Bronchial epithelial cell (primary cell): Measurements from ENCODE around the gene PID1. TPM values are rescaled to one million over a fixed set of nuclear protein-coding genes. Genes with fewer than 3 reads are reported as not detected.

Experiments used
- DNase-seq: peaks from one replicate; pipeline ENCODE4 v3.0.0-alpha.2; 2010; ENCODE audit warnings: low read depth
- FAIRE-seq: peaks from 2 replicates; lab custom pipeline; 2011; peaks lifted over from hg19 to GRCh38; lab: Jason Lieb, UNC
- H3K27me3 ChIP-seq: 2 replicates; pipeline ENCODE4 v1.5.1; 2011; ENCODE audit warnings: low read length; ENCODE audit not compliant: control insufficient read depth, insufficient read depth
- H3K36me3 ChIP-seq: 2 replicates; pipeline ENCODE4 v1.5.1; 2011; ENCODE audit warnings: low read length; ENCODE audit not compliant: control insufficient read depth, insufficient read depth
- H3K4me3 ChIP-seq: 2 replicates; pipeline ENCODE4 v1.5.1; 2011; ENCODE audit warnings: mild to moderate bottlenecking, low read depth, low read length, control low read depth
- CTCF ChIP-seq: IDR thresholded peaks from 2 replicates; pipeline ENCODE4 v1.5.1; 2011; ENCODE audit warnings: mild to moderate bottlenecking, moderate library complexity, low read length, control low read depth, inconsistent platforms; ENCODE audit not compliant: insufficient read depth, severe bottlenecking
- total RNA-seq: library from RNA; depleted of rRNA; stranded (reverse); fragments of >200 nt; gene quantifications from 2 replicates; pipeline ENCODE4 v1.2.1, GENCODE V29; 2014

PID1 gene
- total RNA-seq, 1 donor from 2014 or later, result 9.5 TPM

- TF ChIP-seq CTCF, result no peak
- no peak for FAIRE-seq
- no peaks in the 10 kb centered on the region for H3K36me3 ChIP-seq
These were observed 171.9 kb downstream of the PID1 start for GRCh38 chr2:229099231-229099630.

GRCh38 chr2:229098801-229099200, 172.3 kb downstream of the PID1 start:
- no peaks in the 10 kb centered on the region for H3K27me3 ChIP-seq
- no peak overlapping the region for H3K4me3 ChIP-seq
- DNase-seq (no peak), FAIRE-seq (no peak)
- no peak for TF ChIP-seq CTCF
- H3K36me3 ChIP-seq, result no peaks in the 10 kb centered on the region

More at GRCh38 chr2:229099231-229099630, 171.9 kb downstream of the PID1 start:
- no peak for DNase-seq
- Histone ChIP-seq H3K27me3 (no peaks in the 10 kb centered on the region), H3K4me3 (no peak overlapping the region)

GRCh38 chr2:229096409-229097066, 174.5 kb downstream of the PID1 start:
- Histone ChIP-seq H3K27me3 (no peaks in the 10 kb centered on the region), H3K4me3 (no peak overlapping the region), H3K36me3 (no peaks in the 10 kb centered on the region)
- FAIRE-seq (no peak), DNase-seq (peak; percentile 8)
- no peak for TF ChIP-seq CTCF

GRCh38 chr2:229095472-229095871, 175.6 kb downstream of the PID1 start:
- no peak for DNase-seq
- TF ChIP-seq CTCF, result no peak
- FAIRE-seq, result no peak
- H3K4me3 ChIP-seq, result no peak overlapping the region
- H3K36me3 ChIP-seq, result no peaks in the 10 kb centered on the region
- no peaks in the 10 kb centered on the region for H3K27me3 ChIP-seq

GRCh38 chr2:229090225-229090624, 180.9 kb downstream of the PID1 start:
- DNase-seq, result peak; percentile 42
- no peaks in the 10 kb centered on the region for H3K36me3 ChIP-seq
- TF ChIP-seq CTCF, result no peak
- no peaks in the 10 kb centered on the region for H3K27me3 ChIP-seq
- FAIRE-seq, result no peak
- H3K4me3 ChIP-seq, result no peak overlapping the region

GRCh38 chr2:229089776-229090175, 181.3 kb downstream of the PID1 start:
- Histone ChIP-seq H3K27me3 (no peaks in the 10 kb centered on the region), H3K36me3 (no peaks in the 10 kb centered on the region), H3K4me3 (no peak overlapping the region)
- DNase-seq (no peak), FAIRE-seq (no peak)
- no peak for TF ChIP-seq CTCF
